Left lobe of liver (tissue), 2 donors: ENCODE measurements around the gene JMY. TPM values are rescaled to one million over a fixed set of nuclear protein-coding genes. Genes with fewer than 3 reads are reported as not detected.
A peak's percentile ranks its signal among the peaks of the same experiment; 100 is the strongest.

Experiments
- ATAC-seq: fragments of 200-7000 bp; cut with Tn5 transposase; one replicate; pipeline ENCODE4 v1.9.1; 2020; ENCODE audit warnings: mild to moderate bottlenecking, moderate library complexity
- DNase-seq: peaks from one replicate; pipeline ENCODE4 v3.0.0-alpha.2; 2020; ENCODE audit warnings: low spot score
- total RNA-seq: library from RNA; stranded (reverse); gene quantifications from one replicate; pipeline ENCODE4 v1.2.1, GENCODE V29; 2021
- donor health status: DM: no; HTN: no; CAD: no; lungs with moderate emphysema.
- donor health status: DM: no; HTN: yes; CAD: no.

Gene JMY, protein sequence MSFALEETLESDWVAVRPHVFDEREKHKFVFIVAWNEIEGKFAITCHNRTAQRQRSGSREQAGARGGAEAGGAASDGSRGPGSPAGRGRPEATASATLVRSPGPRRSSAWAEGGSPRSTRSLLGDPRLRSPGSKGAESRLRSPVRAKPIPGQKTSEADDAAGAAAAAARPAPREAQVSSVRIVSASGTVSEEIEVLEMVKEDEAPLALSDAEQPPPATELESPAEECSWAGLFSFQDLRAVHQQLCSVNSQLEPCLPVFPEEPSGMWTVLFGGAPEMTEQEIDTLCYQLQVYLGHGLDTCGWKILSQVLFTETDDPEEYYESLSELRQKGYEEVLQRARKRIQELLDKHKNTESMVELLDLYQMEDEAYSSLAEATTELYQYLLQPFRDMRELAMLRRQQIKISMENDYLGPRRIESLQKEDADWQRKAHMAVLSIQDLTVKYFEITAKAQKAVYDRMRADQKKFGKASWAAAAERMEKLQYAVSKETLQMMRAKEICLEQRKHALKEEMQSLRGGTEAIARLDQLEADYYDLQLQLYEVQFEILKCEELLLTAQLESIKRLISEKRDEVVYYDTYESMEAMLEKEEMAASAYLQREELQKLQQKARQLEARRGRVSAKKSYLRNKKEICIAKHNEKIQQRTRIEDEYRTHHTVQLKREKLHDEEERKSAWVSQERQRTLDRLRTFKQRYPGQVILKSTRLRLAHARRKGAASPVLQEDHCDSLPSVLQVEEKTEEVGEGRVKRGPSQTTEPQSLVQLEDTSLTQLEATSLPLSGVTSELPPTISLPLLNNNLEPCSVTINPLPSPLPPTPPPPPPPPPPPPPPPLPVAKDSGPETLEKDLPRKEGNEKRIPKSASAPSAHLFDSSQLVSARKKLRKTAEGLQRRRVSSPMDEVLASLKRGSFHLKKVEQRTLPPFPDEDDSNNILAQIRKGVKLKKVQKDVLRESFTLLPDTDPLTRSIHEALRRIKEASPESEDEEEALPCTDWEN
- 5.5 TPM for total RNA-seq

DNA sequence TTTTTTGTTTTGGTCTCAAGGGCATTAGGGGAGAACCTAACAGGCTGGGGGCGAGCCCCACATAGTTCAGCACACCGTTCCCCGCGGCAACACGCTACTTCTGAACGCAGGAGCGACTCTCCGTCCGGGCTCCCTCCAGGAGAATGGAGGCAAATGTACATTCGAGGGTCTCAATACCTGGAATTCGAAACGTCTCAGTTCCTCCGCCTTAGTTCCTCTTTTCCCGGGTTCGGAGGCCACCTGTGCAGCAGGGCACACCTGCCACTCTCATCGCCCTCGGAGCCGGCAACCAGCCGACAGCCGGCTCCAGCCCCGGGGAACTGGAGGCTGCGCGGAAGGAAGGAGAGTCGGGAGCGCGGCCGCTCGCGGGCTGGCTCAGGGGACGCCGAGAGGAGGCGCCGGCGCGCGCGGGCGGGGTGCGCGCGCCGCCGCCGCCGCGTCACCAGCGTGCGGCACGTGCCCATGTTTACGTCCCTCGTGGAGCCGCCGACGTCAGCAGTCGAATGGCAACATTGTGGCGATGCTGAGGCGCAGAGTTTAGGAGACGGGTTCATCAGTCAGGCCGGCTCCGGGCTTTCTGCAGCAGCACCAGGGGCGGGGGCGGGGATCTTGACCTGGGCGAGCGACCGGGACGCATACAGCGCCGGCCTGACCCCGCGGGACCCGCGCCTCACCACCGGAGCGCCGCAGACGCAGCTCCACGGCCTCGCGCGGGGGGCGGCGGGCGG is at the start of gene JMY:
Gene JMY (plus strand): TSS at position 498 of the 728 bp plus-strand sequence. CDS start 520 bp downstream, outside the sequence.
- DNase-seq (peak; percentile 90), ATAC-seq (peak; percentile 83)

DNA sequence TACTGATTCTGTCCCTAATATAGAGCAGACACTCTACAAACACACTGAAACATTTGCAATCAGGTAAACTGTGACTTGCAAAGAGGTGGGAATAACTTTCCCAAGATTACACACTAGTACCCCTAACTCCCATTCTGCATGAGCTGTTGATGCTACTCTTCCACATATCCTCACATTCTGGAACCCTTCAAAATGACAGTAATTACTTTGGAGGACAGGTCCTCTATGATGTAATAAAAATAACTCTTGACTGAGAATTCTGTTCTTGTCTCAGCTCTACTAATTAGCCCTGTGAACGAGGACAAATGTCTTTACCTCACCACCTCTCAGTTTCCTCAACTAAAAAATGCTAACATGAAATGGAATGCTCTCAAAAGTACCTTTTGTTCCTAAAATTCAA is 49.5 kb upstream of the JMY start:
- DNase-seq (no peak), ATAC-seq (no peak)

DNA sequence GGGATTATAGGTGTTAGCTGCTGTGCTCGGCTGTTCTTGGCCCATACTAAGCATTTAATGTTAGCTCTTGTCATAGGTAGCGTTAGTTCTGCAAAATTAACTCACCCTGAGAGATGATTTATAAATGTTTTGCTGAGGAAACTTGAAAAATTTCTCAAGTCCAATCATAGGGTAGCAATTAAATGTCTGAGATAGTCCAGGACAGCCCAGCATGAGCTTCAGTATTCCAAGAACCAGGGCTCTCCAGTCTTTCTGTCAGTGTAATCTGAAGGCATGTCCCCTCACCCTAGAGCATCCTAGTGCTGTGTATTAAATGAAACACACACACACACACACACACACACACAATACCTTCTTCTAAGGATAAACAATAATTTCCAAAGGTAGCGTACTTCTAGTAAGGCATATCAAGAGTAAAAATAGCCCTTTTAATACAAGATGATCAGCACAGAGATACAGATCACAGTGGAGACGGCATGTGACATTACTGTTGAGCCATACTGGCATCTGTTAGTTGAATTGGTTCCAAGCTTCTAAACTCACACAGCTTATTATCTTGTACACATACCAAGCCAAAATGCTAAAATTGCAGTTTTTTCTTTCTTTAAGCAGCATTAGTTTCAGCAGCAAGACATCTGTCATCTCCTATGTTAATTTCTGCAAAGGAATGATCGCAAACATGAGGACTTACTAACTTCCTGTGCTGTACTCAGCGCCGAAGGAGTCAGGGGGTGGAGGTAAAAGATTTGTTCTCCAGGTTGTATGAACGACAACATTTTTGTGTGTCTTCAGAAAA is 46.3 kb upstream of the JMY start:
- DNase-seq (no peak), ATAC-seq (no peak)

DNA sequence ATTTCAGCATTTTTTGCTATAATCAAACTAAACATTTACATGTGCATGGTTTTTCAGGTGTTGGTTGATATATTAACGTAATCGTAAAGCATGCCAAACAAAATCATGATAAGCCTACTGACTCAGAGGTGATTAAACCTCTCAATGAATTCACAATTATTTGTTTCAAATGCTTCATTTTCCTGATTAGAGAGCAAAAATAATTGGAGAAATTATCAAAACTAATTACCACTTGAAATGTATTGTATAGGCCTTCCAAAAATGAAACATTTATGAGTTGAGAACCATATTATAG is 45.7 kb upstream of the JMY start:
- DNase-seq, result no peak
- ATAC-seq, result no peak

DNA sequence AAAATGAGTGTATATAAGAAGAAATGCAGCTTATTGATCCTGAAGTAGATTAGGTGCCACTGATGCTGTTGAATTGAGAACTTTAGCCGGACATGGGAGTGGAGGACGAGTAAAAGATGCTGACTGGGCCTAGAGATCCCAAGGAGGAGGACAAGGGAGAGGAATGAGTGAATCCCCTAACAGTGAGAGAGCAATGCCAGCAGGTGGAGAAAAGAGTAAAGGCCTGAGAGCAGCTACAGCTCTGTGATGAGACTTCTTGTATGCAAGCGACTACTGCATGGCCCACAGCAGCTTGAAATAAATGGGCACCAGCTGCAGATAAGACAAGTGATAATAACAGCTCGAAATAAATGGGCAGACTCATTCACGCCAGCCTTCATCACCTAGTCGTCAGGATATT is 44.5 kb upstream of the JMY start:
- ATAC-seq (no peak), DNase-seq (no peak)

DNA sequence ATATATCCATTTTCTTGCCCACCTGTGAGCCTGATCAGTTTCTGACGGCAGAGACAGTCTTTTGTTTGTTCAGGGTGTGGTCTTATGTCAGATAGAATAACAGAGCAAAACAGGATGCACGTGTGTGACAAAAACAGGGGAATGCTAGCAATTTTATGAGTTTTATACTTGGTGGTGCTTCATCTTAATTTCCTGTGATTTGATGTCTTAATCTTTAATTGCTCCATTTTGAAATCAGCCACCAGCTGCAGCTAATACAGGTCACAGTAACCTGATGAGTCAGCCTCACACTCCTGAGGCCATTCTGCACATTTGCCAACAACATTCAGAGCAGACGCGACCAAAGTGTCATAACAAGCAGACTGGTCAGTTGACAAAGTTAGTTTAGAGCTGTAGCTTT is 42.3 kb upstream of the JMY start:
- peak; percentile 98 for ATAC-seq
- peak; percentile 49 for DNase-seq

DNA sequence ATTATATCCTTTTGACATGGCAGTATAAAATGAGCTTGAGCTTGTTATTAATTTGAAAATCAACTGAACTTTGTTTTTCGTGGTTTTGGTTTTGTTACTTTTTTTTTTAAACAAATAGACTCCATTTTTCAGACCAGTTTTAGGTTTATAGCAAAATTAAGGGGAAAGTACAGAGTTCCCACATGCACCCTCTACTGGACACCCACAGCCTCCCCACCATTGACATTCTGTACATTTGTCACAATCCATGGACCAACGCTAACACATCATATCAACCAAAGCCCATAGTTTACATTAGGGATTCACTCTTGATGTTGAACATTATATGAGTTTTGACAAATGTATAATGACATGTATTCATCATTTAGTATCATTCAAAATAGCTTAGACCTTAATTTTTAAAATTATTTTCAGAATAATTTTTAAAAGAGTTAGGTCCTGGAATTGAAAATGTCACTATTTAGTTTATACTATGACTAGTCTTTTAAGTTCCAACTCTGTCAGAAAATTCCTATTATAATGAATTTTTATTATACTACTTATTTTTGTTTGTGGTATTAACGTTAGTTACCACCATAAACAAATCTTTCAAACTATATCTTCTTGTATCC is 35.3 kb upstream of the JMY start:
- ATAC-seq, result peak; percentile 65

DNA sequence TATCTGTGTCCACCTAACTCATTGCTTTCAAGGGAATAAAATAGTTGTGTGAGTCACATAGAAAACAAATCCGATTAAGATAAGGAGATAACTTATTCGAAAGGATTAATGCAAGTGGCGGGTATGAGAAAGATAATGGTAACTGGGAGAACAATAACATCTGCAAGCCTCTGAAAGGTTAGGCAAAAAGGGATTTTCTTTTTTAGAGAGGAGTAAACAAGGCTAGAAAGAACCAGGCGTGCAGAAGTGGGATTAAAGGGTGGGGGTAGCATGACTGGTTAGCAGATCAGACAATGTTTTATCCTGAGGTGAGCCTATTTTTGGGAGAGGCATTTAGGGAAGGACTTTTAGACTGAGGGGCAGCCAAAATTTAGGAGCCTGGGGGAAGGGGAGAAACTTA is 34.7 kb upstream of the JMY start:
- ATAC-seq, result no peak
- no peak for DNase-seq

More for the DNA sequence above, 35.3 kb upstream of the JMY start:
- DNase-seq, result no peak

DNA sequence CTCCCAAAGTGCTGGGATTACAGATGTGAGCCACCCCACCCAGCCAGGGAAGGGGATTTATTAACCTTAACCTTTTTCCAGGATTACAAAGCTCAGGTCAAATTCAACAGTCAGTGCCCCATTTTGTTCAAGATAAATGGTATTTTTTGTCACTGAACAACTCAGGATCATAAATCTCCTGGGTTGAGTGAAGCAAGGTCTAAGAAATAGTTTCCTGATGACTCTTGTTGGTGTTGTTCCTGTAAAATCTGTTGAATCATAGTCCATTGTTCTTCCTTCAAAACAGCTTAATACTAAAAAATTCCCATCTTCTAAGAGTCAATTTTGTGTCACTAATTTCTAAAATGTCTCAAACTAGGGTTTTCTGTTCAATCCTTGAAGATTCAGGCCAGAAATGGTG is 33.9 kb upstream of the JMY start:
- DNase-seq (no peak), ATAC-seq (no peak)

DNA sequence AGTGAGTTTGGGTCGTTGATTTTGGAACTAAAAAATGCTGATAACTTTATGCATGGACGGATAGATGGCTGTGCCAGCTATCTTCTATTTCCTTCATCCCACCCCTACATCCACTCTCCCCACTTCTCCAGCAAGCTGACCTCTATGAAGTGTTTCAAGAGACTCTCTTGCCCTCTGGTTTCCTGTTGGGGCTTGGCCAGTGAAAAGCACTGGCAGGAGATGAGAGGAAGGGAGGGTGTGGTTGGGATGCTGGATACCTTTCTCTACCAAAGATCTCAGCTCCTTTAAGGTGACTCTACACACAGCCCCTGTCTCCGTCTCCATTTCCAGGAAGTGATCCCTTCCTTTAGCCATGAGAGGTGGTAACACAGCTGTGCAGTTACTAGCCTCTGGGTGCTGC is 30.0 kb upstream of the JMY start:
- no peak for ATAC-seq
- no peak for DNase-seq

DNA sequence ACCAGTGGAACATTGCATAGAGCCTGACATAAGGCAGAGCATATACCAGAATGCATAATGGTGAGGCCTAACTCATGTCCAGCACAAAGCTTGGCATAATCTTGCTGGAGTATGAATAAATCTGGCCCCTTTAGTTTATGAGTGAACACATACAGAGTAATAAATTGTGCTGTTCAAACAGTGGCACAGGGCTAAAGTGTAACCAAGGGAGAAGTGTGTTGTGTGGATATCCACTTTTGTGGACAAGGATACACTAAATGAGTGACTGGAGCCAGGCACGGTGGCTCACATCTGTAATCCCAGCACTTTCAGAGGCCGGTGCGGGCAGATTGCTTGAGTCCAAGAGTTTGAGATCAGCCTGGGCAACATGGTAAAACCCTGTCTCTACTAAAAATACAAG is 29.4 kb upstream of the JMY start:
- ATAC-seq, result no peak
- no peak for DNase-seq

DNA sequence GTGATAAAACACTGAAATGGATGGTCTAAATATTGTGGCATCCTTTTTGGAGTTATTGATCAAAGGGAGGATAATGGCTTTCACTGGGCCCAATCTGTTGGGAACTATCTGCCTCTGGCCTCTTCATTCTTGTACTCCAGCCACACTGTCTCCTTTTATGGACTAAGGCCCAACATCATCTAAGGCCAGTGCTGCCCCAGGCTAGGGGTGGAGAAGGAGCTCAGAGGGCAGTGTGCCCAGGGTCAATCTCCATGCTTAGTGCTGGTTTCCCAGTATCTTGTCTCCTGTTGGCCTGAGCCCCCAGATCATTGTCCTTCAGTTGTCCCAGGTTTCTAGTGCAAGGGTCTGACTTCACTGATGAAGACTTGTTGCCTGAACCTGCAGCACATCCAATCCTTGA is 26.4 kb upstream of the JMY start:
- ATAC-seq, result no peak

DNA sequence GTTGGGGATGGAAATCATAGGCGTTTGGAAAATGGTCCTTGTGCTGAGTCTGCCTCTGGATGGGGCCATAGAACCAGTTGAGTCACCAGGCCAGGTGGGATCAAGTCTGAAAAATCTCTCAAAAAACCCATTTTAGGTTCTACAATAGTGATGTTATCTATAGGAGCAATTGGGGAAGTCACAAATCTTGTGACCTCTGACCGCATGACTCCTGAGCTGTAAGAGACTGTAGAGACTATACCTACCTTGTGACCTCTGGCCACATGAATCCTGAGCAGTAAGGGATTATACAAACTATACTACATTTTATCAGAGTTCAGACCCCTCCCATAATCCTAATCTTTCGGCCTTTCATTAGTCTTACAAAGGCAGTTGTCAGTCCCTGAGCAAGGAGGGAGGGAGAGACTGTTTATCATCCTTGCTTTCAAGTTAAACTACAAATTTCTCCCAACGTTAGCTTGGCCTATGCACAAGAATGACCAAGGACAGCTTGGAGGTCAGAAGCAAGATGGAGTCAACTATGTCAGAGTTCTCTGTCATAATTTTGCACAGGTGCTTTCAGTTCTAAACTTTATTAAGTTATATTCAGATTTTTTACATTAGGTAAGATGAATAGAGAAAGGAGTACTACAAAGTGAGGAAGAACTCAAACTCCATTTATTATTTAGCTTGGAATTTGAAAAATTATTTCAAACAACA is 11.5 kb upstream of the JMY start:
- DNase-seq (no peak), ATAC-seq (no peak)

More for the DNA sequence above, 26.4 kb upstream of the JMY start:
- no peak for DNase-seq

DNA sequence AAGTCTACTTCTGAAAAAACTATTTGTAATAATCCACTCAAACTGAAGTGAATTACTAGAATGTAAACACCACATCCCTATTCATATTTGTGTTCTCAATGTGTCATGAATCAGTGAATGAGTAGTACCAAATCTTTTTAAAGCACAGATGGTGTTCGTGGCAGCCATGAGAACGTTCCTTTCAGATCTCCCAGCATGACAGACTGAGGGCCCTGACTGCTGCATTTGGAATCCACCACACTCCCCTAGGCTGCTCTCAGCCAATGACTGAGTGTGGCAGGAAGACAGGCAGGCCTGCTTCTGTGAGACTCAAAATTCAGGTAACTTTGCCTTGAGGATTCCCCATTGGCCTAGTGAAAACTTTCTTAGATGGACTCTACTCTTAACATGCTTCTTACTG is 10.9 kb upstream of the JMY start:
- DNase-seq, result no peak
- no peak for ATAC-seq

DNA sequence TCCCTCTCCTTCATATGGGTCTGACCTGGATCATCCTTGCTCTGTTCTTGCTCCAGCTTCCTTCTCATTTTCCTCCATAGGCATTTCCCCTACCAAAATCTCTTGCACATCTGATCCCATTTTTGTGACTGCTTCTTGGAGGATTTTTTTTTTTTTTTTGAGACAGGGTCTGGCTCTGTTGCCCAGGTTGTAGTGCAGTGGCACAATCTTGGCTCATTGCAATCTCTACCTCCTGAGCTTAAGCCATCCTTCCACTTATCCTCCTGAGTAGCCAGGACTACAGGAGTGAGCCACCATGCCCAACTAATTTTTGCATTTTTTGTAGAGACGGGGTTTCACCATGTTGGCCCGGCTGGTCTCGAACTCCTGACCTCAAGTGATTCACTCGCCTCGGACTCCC is 10.5 kb upstream of the JMY start:
- no peak for ATAC-seq
- DNase-seq, result no peak

DNA sequence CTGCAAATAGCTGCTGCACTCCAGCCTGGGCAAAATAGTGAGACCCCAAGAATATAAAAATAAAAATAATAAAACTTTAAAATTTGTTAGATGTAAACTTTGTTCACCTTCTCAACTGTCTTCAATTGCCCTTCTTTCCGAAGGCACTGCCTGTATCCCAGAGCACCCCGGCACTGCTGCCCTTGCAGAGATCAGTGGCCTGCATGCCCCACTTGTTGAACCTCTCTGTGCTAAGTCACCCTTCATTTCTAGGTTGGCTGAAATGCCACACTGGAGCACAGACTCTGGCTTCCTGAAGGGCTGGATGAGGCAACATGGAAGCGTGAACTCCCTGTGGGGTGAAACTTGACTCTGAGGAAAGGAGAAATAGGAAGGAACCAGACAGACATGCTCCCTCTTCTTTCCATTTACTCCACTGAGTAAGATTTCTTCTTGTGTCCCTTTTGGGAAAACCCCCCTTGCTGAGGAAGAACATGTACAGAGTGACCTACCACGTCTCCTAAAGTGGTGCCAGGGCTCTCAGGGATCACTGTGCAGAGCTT is 8.4 kb upstream of the JMY start:
- ATAC-seq (no peak), DNase-seq (no peak)

DNA sequence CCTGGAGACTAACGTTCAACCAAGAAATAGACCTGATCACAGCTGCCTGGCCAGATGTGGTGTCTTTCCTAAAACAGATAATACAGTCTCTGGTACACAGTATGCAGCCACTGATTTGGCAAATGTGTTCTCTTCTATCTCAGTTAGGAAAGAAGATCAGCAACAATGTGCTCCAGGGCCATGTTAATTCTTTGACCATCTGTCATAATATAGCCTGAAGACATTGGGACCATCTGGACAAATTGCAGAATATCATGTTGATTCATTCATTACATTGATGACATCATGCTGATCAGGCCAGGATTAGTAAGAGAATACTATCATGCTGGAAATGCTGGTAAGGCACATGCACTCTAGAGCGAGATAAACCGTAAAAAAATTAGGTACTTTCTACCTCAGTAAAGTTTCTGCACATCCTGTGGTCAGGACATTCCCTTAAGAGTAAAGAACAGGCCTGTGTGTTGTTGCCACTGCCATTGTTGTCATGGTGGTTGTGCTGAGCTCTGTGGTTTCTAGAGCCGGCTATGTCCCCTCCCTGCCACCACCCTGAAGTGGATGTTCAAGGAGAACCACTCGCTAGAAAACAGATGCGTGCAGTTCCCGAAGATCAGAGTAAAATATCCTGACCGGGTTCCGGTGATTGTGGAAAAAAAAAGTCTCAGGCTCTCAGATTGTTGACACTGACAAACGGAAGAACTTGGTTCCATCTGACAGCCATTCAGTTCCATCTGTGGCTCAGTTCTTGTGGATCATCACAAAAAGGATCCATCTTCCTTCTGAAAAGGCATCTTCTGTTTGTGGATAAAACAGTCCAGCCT is 6.4 kb upstream of the JMY start:
- DNase-seq, result no peak
- no peak for ATAC-seq

DNA sequence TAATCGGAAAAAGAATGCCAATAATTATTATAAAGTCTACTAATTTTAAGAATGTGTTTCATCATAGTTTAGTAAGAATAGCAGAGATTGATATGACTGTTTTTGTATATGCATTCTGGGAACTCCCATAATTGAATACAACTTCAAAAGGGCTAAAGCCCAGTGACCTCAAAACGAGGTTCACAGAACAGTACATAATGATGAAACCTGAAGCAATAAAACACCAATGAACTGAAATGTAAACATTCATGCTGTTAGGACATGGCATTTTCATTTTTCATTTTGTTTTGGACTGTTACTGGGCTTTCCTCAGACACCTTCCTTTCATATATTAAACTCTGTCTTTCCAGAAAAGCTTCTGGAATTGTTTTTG is 684 bp upstream of the JMY start:
- DNase-seq (no peak), ATAC-seq (peak; percentile 47)
